Effector CD8-positive, alpha-beta T cell (primary cell): Measurements from ENCODE around the gene ARHGAP28.
"Not testable (repeated sequence)": the region's sequence is repeated elsewhere in the genome, so short reads cannot be mapped to it uniquely, and the experiment has no call there.

Experiments used
- DNase-seq: peaks from one replicate; lab custom pipeline; 2025; lab: John Stamatoyannopoulos, UW

Gene ARHGAP28

DNA sequence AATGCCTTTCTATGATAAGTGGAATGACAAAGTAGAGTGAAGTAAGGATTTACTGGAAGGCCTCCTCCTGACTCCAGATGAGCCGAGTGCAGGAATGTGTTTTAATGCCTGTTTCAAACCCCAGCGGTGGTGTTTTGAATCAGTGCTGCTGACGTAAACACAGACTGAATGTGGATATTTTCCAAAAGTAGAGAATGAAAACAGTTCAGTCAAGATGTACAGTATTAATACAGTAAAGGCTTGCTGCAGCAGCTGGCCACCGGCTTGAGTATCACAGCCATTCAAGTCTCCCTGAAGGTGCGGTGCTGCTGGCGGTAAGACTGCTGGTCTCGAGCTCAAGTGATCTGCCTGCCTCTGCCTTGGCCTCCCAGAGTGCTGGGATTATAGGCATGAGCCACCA, 46.7 kb downstream of the ARHGAP28 start:
- DNase-seq, result no peak

DNA sequence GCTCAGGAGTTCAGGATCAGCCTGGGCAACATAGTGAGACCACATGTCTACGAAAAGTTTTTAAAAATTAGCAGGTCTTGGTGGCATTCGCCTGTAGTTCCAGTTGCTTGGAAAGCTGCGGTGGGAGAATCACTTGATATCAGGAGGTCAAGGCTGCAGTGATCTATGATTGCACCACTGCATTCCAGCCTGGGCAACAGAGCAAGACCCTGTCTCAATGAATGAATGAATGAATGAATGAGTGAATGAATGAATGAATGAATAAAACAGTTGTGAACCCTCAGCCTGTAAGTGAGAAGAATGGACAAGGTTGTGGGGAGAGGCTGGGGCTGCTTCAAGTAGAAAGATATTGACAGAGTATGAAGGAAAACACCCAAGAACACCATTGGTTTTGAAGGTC, 48.0 kb downstream of the ARHGAP28 start:
- no peak for DNase-seq

DNA sequence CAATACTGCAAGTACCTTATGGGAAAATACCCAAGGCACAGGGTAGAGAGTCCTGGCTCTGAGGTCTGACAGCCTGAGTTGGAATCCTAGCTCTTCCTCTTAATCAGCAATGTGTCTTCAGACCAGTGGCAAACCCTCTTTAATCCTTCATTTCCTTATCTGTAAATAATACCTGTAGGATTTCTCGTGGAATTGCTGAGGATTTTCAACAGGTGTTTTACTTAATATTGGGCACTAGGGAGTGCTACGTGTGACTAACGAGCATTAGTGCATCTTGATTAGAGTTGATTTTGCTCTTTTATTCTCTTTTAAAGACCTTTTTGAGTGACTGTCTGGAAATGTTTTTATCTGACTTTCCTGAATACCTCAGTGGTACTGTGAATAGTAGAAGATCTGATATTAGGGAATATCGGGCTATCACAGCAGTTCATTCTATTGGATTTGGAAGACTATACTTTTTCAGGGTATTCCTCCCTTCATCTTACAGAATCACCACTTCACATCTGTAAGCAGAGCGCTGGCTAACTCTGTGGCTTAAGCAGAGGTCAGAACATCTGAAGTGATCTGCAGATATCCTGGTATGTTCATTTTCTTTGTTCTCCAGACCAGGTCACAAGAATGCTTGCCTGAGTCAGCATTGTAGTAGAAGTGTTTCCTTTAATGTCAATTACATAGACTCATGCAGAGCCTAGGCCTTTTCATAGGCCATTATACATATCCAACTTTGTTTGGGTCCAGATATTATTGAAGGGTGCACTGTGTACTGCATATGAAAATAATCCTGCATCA, 49.1 kb downstream of the ARHGAP28 start:
- no peak for DNase-seq

DNA sequence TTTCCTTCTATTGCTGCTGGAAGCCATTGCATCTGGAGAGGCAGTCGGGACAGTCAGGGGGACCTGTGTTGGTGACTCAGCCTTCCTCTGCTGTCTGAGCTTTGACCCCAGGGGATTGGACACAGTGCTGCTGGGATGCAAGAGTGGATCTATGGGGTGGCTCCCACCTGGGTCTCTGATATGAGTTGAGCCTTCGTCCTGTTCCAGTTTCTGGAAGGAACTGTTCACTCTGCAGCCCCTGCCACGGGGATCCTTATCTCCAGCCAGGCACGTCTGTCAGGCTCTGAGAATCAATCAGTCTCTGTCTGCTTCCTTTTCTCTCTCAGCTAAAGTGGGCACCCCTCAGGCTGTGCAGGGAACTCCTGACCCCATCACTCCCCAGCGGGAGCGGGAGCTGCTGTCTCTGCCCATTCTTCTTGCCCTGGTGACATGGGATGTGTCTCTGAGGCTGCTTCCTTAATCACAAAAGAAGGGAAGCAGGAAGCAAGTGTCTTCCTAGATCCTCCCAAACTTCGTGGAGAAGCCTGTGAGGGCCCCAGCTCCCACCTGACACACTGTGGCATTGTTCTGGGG, 51.7 kb downstream of the ARHGAP28 start:
- DNase-seq, result no peak

- no peak for DNase-seq
These were observed 52.3 kb downstream of the ARHGAP28 start for GRCh38 chr18:6781796-6782195.

- DNase-seq, result no peak
These were observed 53.3 kb downstream of the ARHGAP28 start for GRCh38 chr18:6782861-6783260.

DNA sequence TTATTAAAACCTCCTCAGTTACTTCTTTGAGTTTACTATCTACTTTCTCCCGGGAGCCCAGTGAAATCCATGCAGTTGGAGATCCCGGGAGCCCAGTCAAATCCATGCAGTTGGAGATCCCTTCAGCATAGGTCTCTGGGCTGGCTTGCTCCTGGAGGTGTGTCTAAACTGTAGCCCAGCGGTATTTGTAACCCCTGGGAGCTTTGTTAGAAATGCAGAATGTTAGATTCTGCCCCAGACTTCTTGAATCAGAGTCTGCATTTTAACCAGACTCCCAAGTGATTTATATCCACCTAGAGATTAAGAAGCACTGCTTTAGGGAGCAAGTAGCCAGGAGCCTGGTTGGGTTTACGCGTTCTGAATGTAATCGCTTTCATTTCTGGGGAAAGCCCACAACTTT, 54.5 kb downstream of the ARHGAP28 start:
- no peak for DNase-seq

DNA sequence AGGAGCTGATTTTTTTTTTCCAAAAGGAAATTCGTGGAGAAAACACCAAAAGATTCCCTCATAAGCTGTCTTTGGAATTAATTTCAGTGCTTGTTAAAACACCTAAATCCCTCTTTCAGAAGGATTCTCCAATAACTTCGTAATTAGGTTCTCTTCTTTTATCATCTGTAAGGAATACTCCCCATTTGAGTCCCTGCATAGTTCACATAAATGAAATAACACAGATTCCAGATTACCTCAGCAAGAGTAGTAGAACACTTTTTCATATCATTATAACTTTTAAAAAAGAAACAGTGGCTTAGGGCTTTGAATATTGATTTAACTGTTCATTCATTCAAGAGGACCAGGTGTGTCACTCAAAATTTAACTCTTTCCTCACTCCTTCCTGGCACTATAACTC, 55.5 kb downstream of the ARHGAP28 start:
- no peak for DNase-seq

DNA sequence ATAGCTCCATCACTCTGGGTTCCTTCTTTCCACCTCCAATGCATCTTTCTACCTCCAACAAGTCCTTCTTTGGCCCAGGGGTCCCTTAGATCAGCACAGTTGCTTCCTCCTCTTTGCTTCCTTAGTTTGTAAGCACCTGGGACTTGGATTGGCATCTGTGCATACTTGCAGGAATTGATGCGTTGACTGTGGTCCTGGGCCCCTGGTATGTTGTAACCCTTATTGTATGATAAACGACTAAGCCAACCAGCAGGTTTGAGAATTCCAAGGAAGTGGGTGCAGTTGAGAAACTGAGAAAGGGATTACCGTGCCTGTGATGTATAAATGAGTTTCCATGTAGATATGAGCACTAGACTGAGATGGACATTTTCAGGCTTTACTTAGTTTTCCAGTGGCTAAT, 55.9 kb downstream of the ARHGAP28 start:
- no peak for DNase-seq

DNA sequence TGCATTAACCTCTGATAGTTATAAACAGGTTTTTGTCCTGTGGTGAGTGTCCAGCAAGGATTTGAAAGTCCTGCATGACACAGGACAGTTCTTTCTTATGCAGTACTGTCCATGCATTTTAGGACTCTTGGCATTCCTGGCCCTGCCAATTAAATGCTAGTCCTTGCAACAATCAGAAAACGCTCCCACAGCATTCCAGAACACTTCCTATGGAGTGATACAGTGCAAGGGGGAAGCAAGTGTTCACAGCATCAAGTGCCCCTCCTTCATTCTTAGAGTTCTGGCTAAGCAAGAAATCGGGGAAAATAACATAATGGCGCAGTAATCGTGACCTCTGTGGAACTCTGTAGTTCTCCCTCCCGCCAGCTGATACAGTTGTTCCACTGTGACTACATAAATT, 62.9 kb downstream of the ARHGAP28 start:
- no peak for DNase-seq

GRCh38 chr18:6793455-6793854, 63.9 kb downstream of the ARHGAP28 start:
- no peak for DNase-seq

DNA sequence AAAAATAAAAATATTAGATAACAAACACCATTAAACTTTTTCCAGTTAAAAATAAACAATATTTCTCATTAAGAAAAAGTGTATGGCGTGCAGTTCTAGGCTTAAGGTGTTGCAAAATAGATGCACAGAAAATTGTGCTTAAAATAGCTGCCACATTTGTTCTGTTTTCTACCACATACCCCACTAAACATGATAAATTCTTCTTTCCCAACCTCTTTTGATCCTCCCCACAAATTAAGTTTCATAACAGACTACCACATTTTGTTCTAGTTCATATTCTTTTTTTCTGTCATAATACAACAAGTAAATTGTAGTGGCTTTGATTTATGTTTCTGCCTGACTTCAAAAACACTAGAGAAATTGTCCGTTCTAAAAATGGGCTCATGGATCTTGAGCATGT, 64.5 kb downstream of the ARHGAP28 start:
- no peak for DNase-seq

- DNase-seq, result no peak
These were observed 65.8 kb downstream of the ARHGAP28 start for GRCh38 chr18:6795307-6795706.

DNA sequence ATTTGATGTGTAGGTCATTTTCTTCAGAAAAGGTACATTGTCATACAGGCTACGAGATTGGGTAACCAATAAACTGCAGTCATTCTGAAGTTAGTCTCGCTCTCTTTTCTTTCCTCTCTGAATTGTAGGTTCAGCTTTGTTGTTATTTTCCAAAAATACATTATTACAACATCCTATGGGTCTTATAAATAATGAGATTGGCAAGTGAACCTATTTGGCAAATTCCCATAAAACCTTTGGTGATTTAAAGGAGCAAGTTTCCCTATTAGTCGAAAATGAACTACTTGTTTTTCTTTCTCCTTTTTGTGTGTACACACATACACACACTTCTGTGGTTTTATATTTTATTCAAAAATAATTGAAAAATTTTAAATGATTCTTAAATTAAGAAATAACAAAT, 67.0 kb downstream of the ARHGAP28 start:
- DNase-seq, result no peak

GRCh38 chr18:6797171-6797570, 67.7 kb downstream of the ARHGAP28 start:
- DNase-seq, result no peak

GRCh38 chr18:6798896-6799295, 69.4 kb downstream of the ARHGAP28 start:
- DNase-seq, result no peak

- not testable (repeated sequence) for DNase-seq
These were observed 70.8 kb downstream of the ARHGAP28 start for GRCh38 chr18:6800309-6800708.

- no peak for DNase-seq
These were observed 78.2 kb downstream of the ARHGAP28 start for GRCh38 chr18:6807515-6808257.

DNA sequence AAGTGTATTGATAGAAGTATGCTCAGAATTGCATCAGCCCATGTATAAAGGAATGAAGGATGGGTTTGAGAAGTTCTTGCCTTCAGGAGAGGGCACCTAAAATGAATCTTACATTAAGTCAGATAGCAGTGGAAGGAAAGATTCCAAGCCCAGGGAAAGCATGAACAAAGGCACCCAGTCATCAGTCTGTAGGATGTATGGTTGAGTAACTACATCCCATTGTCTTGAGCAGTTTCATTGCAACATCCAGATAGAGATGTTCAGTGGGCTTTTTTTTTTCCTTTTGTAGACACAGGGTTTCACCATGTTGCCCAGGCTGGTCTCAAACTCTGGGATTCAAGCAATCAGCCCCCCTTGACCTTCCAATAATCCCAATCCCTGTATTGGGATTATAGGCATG, 80.7 kb downstream of the ARHGAP28 start:
- no peak for DNase-seq

DNA sequence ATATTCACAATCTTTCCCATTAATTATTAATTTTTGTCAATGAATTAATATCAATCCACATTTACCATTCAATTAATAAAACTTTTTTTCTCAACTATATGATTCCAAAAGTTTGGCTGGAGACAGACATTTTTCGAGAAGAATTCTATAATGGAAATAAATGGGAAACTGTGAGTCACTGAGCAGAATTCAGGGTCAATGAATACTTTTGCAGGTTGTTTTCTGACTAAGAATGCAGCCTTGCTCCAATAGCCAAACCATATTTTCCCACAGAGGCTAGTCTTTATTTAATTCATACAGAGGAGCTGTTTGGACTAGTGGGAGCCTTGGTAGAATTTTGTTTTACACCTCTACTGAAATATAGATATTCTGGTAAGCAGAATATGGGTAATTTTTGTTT, 82.3 kb downstream of the ARHGAP28 start:
- DNase-seq, result no peak

GRCh38 chr18:6814882-6815425, 85.4 kb downstream of the ARHGAP28 start:
- DNase-seq, result no peak

GRCh38 chr18:6816154-6816553, 86.6 kb downstream of the ARHGAP28 start:
- no peak for DNase-seq

DNA sequence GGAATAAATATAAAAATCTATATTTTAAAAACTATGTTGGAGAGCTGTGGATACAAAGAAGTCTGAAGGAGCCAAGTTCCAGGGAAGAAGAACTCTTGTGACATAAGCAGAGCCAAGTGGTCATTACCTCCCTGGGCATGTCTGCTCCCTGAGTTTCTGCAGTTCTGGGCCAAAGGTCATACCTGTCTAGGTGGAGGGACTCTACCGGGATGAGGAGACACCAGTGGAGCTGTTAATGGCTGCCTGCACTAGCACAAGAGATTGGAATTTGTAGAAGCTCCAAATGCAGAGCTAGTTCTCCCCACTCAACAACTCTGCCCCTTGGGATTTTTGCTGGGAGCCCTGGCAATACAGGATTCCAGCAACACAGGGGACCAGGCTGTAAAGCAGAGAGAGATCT, 89.8 kb downstream of the ARHGAP28 start:
- no peak for DNase-seq
